HG03097 (cell line): Measurements from ENCODE around the gene LRMDA.
"Not testable (repeated sequence)": the region's sequence is repeated elsewhere in the genome, so short reads cannot be mapped to it uniquely, and the experiment has no call there.

Experiments
- ATAC-seq: cut with Tn5 transposase; IDR thresholded peaks from one replicate; pipeline ENCODE4 v1.9.1; 2021; ENCODE audit not compliant: unreplicated experiment, low FRiP score

LRMDA gene

DNA sequence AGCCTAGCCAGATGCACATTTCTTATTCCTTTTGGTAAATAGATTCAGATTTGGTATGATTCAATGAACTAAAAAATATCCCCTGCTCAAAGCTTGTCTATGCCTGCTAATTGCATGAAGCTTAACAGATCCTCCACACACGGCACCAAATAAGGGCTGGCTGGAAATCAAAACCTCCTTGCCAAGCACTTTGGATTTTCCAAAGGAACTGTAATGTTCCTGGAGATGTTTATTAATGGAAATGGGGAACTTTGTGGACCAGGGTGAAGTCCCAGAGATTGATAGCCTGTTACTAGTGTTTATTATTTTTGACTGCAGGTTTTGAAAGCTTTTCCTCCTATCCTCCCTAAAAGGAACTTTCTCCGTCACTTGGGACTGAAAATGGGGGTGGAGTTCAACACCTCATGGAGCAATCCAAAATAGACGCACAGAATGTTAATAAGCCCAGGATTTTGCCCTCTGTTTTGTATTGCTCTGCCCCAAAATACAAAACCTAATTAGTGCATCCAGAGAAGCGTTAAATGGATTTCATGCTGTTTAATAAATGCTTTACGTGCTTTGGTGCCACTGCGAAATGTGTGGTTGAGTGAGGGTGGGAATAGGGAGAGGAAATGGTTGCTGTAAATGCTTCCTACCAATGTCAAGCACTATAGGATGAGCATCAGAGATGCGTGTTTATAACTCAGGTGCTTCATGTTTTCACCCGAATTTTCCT lies 1027.7 kb downstream of the LRMDA start:
- ATAC-seq: no peak

DNA sequence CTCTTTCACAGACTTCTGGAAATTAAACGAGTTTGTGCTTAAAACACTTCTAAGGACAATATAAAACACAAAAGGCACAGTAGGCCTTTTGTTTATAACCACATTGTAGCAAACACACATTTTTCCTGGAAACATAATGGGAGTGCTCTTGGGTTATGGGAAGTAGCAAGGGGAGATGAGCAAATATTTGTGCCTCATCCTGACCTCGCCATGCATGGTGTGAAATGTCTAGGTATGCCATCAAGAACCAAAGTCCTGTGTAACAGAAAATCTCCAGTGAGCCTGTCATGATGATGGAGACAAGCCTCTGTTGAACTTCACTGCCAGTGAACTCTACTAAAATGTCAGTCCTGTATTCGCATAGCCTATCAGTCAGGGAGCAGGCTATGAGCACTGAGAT lies 1029.6 kb downstream of the LRMDA start:
- no peak for ATAC-seq

DNA sequence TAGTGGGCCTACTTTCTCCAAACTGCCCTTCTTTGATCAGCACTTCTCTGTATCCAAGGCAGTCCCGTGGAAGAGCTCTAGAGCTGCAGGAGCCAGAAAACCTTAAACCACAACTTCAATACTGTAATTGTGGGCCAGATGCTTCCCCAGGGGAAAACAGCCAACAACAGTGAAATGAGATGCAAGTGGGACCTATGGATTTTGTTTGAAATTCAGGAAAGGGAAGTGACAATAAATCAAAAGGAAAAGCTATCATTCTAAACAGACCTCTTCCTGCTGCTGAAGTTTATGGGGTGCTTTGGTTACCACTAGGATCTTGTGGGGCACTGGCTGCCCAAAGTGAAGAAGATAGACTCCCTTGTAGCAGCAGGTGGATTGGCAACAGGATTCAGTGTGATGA lies 1031.7 kb downstream of the LRMDA start:
- ATAC-seq: no peak

DNA sequence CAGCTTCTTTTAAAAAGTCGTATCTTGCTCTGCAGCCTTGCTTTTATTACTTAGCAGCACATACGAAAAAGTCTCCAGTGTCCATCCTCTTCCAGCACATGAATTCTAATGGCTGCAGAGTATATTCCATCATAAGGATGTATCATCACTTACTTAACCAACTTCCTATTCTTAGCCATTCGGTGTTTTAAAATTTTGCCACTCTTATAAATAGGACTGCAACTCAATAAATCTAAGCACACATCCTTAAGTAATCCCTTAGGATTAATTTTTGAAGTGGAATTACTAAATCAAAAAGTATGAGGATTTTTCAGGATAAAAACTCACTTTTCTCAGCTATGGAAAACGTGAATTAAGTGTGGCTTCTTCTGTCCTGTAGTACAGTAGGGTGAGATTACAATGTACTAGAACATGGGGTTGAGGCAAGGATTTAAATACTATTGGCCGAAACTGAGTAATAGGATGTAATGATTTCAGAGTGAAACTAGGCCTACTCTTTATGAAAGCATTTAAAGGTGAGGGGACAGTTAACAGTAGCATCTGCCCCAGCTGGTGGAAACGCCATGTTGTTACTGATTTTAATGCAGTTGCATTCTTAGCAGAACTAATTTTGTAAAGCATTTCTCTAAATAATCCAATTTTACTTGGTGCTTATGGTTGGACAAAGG lies 1035.5 kb downstream of the LRMDA start:
- no peak for ATAC-seq

DNA sequence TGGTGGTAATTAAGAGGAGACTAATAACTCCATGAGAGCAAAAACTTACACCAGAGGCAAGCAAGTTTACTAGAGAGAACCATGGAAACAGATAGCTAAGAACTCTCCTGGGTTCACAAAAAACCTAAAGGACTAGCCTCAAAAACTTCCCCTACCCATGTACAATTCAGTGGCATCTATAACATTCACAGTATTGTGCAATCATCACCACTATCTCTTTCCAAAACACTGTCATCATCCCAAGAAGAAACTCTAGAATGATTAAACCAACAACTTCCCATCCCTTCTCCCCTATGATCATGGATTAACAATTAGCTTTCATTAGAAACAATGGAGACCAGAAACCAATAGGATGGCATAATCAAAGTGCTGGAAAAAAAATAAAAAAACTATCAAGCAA lies 1038.3 kb downstream of the LRMDA start:
- no peak for ATAC-seq

- no peak for ATAC-seq
Measured at GRCh38 chr10:76479103-76479790, 1047.8 kb downstream of the LRMDA start.

GRCh38 chr10:76481178-76481577 lies 1049.8 kb downstream of the LRMDA start:
- no peak for ATAC-seq

GRCh38 chr10:76487582-76487981 lies 1056.2 kb downstream of the LRMDA start:
- ATAC-seq: no peak

- no peak for ATAC-seq
Measured at GRCh38 chr10:76488602-76489001, 1057.2 kb downstream of the LRMDA start.

- no peak for ATAC-seq
Measured at GRCh38 chr10:76491216-76491615, 1059.8 kb downstream of the LRMDA start.

DNA sequence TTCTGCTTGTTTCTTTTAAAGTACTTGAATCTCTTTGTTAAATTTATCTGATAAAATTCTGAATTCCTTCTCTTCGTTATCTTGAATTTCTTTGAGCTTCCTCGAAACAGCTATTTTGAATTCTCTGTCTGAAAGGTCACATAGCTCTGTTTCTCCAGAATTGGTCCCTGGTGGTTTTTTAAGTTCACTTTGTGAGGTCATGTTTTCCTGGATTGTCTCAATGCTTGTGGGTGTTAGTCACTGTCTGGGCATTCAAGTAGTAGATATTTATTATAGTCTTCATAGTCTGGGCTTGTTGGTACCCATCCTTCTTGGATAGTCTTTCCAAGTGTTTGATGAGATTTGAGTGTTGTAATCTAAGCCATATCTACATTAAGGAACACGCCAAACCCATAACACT lies 1060.6 kb downstream of the LRMDA start:
- ATAC-seq: no peak

DNA sequence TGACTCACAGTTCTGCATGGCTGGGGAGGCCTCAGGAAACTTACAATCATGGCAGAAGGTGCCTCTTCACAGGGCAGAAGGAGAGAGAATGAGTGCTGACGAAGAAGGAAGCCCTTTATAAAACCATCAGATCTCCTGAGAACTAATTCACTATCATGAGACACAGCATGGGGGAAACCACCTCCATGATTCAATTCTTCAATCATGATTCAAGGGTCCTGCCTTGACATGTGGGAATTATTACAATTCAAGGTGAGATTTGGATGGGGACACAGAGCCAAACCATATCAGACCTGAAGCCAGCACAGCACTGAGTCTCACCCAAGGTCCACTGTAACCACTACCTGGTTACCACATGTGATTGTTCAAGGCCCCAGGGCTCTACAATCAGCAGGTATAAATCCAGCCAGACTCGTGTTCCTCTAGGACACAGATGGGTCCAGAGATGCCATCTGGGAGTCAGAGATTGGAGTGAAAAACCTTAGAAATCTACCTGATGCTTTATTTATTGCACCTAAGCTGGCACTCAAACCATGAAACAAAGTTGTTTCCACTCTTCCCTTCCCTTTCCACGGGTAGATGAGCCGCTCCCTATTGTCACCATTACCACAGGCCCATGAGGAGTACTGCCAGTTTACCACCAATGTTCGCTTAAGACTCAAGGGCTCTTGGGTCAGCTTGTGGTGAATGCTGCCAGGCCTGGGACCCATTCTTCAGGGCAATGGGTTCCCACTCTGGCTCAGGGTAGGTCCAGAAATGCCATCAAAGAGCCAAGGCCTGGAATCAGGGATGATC lies 1061.5 kb downstream of the LRMDA start:
- ATAC-seq: no peak

GRCh38 chr10:76497666-76498065 lies 1066.2 kb downstream of the LRMDA start:
- ATAC-seq: no peak

- ATAC-seq: no peak
Measured at GRCh38 chr10:76504823-76505222, 1073.4 kb downstream of the LRMDA start.

- ATAC-seq: no peak
Measured at GRCh38 chr10:76509446-76509845, 1078.0 kb downstream of the LRMDA start.

- no peak for ATAC-seq
Measured at GRCh38 chr10:76514321-76514720, 1082.9 kb downstream of the LRMDA start.

- ATAC-seq: no peak
Measured at GRCh38 chr10:76514869-76515268, 1083.4 kb downstream of the LRMDA start.

DNA sequence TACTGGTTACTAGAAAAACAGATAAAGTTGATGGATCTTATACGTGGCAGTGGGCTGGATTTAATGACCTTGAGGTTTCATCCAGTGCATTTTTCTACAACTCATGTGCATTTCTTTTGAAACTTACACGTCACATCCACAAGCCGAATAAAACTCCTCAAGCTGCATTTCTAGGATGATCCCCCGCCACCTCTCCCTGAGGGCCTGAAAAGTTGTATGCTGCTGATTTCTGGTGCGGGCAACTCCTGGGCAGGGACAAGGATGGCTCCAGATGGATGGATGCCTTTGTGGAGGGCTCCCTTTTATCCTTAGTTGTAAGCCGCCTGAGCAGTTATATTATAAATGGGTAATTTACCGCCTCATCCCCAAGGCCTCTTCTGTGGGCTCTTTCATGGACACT lies 1091.1 kb downstream of the LRMDA start:
- ATAC-seq: no peak

DNA sequence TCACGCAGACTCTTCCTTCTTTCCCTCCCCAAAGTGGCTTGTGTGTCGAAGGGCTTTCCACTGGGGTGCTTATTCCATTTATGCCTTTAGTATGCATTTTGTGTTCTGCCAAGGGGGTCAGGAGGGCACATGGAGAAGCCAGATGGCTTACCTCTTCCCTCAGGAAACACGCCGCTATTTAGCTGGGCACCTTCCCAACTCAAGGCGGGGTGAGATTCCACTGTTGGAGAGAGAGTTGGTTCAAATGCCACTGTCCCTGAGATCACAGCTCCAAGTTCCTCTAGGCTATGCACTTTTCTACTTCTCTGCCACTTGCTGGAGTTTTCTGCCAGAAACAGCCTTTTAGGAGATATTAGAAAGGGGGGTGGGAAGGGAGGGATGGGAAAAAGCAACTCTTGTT lies 1091.8 kb downstream of the LRMDA start:
- no peak for ATAC-seq

GRCh38 chr10:76523791-76524351 lies 1092.4 kb downstream of the LRMDA start:
- ATAC-seq: no peak

GRCh38 chr10:76526833-76527232 lies 1095.4 kb downstream of the LRMDA start:
- ATAC-seq: not testable (repeated sequence)
